B cell (primary cell): ENCODE data around the gene NR2E3.

Source experiments
- EZH2 ChIP-seq: IDR thresholded peaks from 2 replicates; pipeline ENCODE4 v1.6.1; 2012; ENCODE audit warnings: borderline replicate concordance, low read depth, mild to moderate bottlenecking, moderate library complexity, low read length; ENCODE audit not compliant: insufficient read depth, poor library complexity, severe bottlenecking
- TF ChIP-seq, protein P1 (sequence below): fragments of 200-600 bp; IDR thresholded peaks from one replicate; pipeline ENCODE4 v1.8.0; 2022; ENCODE audit warnings: antibody characterized with exemption, mild to moderate bottlenecking

DNA sequence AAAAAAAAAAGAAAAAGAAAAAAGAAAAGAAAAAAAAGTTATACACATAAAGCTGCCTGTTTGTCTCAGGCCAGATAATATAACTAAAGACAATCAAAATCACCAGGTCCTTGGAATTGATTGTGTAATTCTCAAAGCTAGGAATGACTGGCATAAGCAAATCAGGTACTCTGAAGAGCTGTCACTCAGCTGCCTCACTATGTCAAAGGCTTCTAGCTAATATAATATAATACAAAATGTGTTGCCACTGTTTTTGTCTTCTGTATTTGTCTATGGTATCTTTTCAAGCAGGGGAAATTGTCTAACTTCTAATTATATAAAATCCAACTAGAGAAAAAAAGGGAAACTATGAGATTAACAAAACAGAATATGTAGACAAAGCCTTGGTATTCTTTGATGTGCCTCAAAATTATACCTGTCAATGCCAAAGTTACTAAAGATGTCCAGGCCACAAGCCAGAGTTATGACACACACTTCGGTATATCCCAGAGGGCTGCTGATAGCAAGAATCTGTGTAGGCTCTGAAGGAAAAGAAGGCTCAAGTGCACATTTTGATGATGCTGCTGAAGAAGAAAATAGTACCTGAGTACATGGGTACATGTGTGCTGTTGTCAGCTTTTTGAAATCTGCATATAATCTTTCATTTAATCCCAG, 37.0 kb upstream of the NR2E3 start:
- TF ChIP-seq, protein P1, sequence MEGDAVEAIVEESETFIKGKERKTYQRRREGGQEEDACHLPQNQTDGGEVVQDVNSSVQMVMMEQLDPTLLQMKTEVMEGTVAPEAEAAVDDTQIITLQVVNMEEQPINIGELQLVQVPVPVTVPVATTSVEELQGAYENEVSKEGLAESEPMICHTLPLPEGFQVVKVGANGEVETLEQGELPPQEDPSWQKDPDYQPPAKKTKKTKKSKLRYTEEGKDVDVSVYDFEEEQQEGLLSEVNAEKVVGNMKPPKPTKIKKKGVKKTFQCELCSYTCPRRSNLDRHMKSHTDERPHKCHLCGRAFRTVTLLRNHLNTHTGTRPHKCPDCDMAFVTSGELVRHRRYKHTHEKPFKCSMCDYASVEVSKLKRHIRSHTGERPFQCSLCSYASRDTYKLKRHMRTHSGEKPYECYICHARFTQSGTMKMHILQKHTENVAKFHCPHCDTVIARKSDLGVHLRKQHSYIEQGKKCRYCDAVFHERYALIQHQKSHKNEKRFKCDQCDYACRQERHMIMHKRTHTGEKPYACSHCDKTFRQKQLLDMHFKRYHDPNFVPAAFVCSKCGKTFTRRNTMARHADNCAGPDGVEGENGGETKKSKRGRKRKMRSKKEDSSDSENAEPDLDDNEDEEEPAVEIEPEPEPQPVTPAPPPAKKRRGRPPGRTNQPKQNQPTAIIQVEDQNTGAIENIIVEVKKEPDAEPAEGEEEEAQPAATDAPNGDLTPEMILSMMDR, result no peak
- TF ChIP-seq EZH2, result no peak
